ENCODE results near the gene PRRX2. TPM values are rescaled to one million over a fixed set of nuclear protein-coding genes. Genes with fewer than 3 reads are reported as not detected.

PRRX2 gene
- total RNA-seq, 2 donors from 2014 or later: 4.3 to 14.3 TPM

DNA sequence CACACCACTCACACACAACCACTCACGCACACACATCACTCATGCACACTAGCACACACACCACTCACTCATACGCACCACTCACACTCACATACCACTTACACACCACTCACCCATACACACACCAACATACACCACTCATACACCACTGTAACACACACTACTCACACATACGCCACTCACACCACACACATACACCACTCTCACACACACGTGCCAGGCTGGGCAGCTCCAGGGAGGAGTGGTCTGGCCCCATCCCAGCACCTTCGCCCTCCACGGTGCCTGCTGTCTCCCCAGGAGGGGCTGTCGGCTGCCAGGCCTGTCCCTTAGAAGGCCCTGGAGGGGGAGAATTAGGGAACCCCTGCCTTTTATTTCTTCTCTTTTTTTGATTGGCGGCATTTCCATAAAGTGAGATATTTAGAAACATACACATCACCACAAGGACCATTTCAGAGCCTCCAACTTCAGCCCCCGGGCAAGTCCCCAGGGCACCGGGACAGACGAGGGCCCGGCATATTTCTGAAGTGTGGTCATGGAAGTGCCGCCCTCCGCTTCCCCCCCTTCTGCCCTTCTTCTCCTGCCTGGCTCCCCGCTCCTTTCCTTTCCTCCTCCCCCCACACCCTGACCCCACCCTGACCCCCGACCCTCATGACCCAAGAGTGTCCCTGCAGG lies 17.2 kb upstream of the PRRX2 start:
- Histone ChIP-seq H3K36me3 (no peaks in the 10 kb centered on the region), H3K9me3 (no peaks in the 10 kb centered on the region), H3K4me3 (no peak overlapping the region), H3K27me3 (replicated peaks; ENCODE audit: insufficient read depth) (no peaks in the 10 kb centered on the region), H3K4me1 (replicated peaks) (no peaks in the 10 kb centered on the region), H3K27ac (no peak overlapping the region)
- TF ChIP-seq POLR2AphosphoS5 (IDR thresholded peaks at IDR 0.05) (no peak), POLR2A (IDR thresholded peaks at IDR 0.05) (no peak)
- TF ChIP-seq, protein P1, sequence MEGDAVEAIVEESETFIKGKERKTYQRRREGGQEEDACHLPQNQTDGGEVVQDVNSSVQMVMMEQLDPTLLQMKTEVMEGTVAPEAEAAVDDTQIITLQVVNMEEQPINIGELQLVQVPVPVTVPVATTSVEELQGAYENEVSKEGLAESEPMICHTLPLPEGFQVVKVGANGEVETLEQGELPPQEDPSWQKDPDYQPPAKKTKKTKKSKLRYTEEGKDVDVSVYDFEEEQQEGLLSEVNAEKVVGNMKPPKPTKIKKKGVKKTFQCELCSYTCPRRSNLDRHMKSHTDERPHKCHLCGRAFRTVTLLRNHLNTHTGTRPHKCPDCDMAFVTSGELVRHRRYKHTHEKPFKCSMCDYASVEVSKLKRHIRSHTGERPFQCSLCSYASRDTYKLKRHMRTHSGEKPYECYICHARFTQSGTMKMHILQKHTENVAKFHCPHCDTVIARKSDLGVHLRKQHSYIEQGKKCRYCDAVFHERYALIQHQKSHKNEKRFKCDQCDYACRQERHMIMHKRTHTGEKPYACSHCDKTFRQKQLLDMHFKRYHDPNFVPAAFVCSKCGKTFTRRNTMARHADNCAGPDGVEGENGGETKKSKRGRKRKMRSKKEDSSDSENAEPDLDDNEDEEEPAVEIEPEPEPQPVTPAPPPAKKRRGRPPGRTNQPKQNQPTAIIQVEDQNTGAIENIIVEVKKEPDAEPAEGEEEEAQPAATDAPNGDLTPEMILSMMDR (IDR thresholded peaks at IDR 0.05): no peak
- intact Hi-C loops (cut with DNase I): no loop called here
- 72% methylated on average over 16 of the region's 16 CpGs for WGBS
- DNase-seq (ENCODE audit: low spot score): no peak

DNA sequence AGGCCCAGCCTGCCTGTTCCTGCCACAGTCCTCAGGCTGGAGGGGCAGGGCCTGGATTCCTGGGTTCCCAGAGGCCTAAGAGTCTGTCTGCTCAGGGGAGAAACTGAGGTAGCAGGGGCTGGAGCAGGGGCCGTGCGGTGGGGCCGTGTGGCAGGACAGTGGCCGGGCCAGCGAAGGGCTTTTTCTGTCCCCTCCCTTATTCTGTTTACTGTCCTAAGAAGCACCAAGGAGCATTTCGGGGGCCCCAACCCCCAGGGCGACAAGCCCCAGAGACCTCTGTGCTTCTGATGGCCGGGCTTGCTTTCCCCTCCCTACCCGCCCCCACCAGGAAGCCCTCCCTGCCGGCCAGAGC lies 16.7 kb upstream of the PRRX2 start:
- Histone ChIP-seq H3K36me3 (no peaks in the 10 kb centered on the region), H3K4me1 (replicated peaks) (no peaks in the 10 kb centered on the region), H3K27ac (no peak overlapping the region), H3K4me3 (no peak overlapping the region), H3K27me3 (replicated peaks; ENCODE audit: insufficient read depth) (no peaks in the 10 kb centered on the region), H3K9me3 (no peaks in the 10 kb centered on the region)
- no peak for DNase-seq (ENCODE audit: low spot score)
- WGBS: 80% methylated on average over 7 of the region's 10 CpGs
- intact Hi-C loops (cut with DNase I): no loop called here
- TF ChIP-seq, protein P1 (IDR thresholded peaks at IDR 0.05): no peak
- TF ChIP-seq POLR2AphosphoS5 (IDR thresholded peaks at IDR 0.05): no peak
- no peak for TF ChIP-seq POLR2A (IDR thresholded peaks at IDR 0.05)

DNA sequence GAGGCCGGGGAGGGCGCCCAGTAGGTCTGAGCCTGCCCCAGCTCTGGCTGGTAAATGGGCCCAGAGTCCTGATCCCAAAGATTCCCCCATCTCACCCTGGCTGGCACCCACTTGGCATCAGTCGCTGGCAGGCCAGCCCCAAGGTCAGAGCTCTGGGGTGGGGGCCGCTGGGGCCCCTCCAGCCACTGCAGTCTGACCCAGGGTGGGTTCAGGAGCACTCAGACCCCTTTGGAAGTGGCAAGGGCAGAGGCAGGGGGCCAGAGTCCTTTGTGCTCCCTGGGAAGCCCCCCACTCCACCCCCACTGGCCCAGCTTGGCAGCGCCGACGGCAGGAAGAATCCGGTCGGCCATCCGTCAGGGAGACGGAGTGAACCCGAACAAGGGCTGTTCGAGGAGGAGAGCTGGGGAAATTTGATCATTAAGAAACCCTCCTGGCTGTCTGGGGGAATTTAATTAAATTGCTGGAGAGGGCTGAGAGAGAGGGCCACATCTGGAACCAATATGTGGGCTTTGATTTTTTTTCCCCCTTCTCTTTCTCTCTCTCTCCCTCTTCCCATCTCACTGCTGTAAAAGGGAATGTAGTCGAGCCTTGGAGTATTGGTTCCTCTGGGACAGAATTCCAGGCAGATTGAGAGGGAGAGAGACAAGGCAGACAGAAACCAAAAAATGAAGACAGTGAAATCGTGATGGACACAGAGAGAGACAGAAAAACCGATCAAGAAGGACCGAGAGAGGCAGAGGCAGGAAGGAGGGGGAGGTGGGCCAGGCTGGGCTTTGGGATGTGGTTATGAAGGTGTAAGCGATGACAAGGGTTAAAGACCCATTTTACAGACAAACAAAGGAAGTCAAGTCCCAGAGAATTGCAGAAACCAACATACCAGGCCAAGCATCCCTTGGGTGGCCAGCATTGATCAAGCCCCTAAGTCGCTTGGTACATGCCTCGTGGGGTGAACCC lies 15.4 kb upstream of the PRRX2 start:
- no peaks in the 10 kb centered on the region for H3K36me3 ChIP-seq
- H3K4me3 ChIP-seq: no peak overlapping the region
- H3K4me1 ChIP-seq (replicated peaks): no peaks in the 10 kb centered on the region
- H3K27me3 ChIP-seq (replicated peaks; ENCODE audit: insufficient read depth): no peaks in the 10 kb centered on the region
- TF ChIP-seq POLR2A (IDR thresholded peaks at IDR 0.05): no peak
- TF ChIP-seq, protein P1 (IDR thresholded peaks at IDR 0.05): no peak
- TF ChIP-seq POLR2AphosphoS5 (IDR thresholded peaks at IDR 0.05): no peak
- DNase-seq (ENCODE audit: low spot score): no peak
- H3K9me3 ChIP-seq: no peaks in the 10 kb centered on the region
- no peak overlapping the region for H3K27ac ChIP-seq
- intact Hi-C loops (cut with DNase I): no loop called here
- 82% methylated on average over 20 of the region's 20 CpGs for WGBS

DNA sequence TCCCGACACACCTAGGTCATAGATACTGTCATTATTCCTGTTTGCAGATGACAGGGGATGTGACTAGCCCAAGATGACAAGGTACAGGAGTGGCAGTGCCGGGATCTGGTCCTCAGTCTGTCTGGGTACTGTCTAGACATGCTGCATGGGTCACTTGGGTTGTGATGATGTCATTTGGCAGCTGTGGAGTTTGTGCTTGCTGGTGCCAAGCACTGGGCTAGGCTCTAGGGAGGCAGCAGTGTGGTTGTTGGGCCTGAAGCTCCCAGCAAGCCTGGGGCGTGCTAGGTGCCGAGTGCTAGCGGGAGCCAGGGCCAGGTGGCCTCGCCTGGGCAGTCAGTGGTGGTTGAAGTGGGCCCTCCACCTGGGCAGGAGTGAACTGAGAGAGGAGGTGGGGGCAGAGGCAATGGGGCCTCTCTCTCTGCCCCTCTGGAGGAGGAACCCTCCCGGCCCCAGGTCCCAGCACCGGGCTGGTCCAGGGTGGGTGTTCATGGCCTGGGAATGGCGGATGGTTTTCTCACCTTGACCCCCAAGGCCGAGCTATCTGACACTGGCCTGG lies 14.7 kb upstream of the PRRX2 start:
- H3K27ac ChIP-seq: no peak overlapping the region
- no peak overlapping the region for H3K4me3 ChIP-seq
- no peak for DNase-seq (ENCODE audit: low spot score)
- no peaks in the 10 kb centered on the region for H3K9me3 ChIP-seq
- no peaks in the 10 kb centered on the region for H3K36me3 ChIP-seq
- 82% methylated on average over 10 of the region's 10 CpGs for WGBS
- H3K27me3 ChIP-seq (replicated peaks; ENCODE audit: insufficient read depth): no peaks in the 10 kb centered on the region
- TF ChIP-seq POLR2A (IDR thresholded peaks at IDR 0.05) (no peak), POLR2AphosphoS5 (IDR thresholded peaks at IDR 0.05) (no peak)
- TF ChIP-seq, protein P1 (IDR thresholded peaks at IDR 0.05): no peak
- intact Hi-C loops (cut with DNase I): no loop called here
- H3K4me1 ChIP-seq (replicated peaks): no peaks in the 10 kb centered on the region
